Endothelial cell of umbilical vein (primary cell): Measurements from ENCODE around the gene AMPH.

ENCODE experiments used
- POLR2A ChIP-seq: IDR thresholded peaks from 2 replicates; pipeline ENCODE4 v1.6.1; 2012; ENCODE audit warnings: low read depth, mild to moderate bottlenecking, control low read depth, low read length
- TF ChIP-seq, protein P1 (sequence below), 2 donors: IDR thresholded peaks; 1 replicate in 1 of 2; 2 replicates in 1 of 2; pipeline ENCODE4 v1.5.1; 2011; ENCODE audit warnings: low read length in 2 of 2, mild to moderate bottlenecking in 2 of 2, moderate library complexity in 2 of 2, control low read depth in 1 of 2, inconsistent platforms in 1 of 2, low read depth in 1 of 2; ENCODE audit not compliant: insufficient read depth in 1 of 2; ENCODE audit errors: extremely low read depth in 1 of 2

DNA sequence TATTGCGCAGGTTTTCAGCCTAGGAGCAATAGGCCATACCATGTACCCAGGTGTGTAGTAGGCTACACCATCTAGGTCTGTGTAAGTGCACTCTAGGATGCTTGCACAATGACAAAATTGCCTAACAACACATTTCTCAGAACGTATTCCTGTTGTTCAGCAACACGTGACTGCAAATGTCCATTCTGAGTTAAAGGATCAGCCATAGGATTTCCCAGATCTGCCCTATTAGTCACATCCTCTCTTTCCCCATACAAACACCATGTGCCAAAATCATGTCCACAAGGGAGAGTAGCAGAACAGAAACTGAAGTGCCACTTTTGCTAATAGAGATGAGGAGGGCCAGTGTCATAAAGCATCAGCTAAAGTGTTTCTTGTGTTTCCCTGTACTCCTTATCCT is 42.6 kb upstream of the AMPH start:
- no peak for TF ChIP-seq POLR2A
- TF ChIP-seq, protein P1, sequence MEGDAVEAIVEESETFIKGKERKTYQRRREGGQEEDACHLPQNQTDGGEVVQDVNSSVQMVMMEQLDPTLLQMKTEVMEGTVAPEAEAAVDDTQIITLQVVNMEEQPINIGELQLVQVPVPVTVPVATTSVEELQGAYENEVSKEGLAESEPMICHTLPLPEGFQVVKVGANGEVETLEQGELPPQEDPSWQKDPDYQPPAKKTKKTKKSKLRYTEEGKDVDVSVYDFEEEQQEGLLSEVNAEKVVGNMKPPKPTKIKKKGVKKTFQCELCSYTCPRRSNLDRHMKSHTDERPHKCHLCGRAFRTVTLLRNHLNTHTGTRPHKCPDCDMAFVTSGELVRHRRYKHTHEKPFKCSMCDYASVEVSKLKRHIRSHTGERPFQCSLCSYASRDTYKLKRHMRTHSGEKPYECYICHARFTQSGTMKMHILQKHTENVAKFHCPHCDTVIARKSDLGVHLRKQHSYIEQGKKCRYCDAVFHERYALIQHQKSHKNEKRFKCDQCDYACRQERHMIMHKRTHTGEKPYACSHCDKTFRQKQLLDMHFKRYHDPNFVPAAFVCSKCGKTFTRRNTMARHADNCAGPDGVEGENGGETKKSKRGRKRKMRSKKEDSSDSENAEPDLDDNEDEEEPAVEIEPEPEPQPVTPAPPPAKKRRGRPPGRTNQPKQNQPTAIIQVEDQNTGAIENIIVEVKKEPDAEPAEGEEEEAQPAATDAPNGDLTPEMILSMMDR (IDR thresholded peaks at IDR 0.05; ENCODE audit: extremely low read depth in 1 of 2, insufficient read depth in 1 of 2, low read depth in 1 of 2, low read length in 2 of 2): no peak
